Panc1 (cell line): ENCODE data around the gene GREB1L. TPM values are rescaled to one million over a fixed set of nuclear protein-coding genes. Genes with fewer than 3 reads are reported as not detected.

ENCODE experiments used
- ATAC-seq: fragments of 200-7000 bp; cut with Tn5 transposase; 2 replicates; pipeline ENCODE4 v1.9.1; 2020; ENCODE audit warnings: mild to moderate bottlenecking, moderate library complexity
- BruUV-seq: library from RNA; stranded (reverse); fragments of 400-500 nt; replicated peaks from 2 replicates; lab custom pipeline; 2021; lab: Mats Ljungman, UMichigan
- CTCF ChIA-PET: fragments of 300-600 bp; sonication (Branson Sonifier 250); formaldehyde crosslinking; loops from one replicate; lab custom pipeline; 2022; ENCODE audit warnings: antibody characterized with exemption; lab: Charles Lee
- POLR2A ChIA-PET: fragments of 300-600 bp; sonication (Branson Sonifier 250); formaldehyde crosslinking; loops from one replicate; lab custom pipeline; 2022; ENCODE audit warnings: antibody characterized with exemption; lab: Charles Lee
- DNase-seq: peaks from one replicate; pipeline ENCODE4 v3.0.0-alpha.2; 2010; ENCODE audit warnings: low read depth, low spot score
- H3K27ac ChIP-seq: 2 replicates; pipeline ENCODE4 v1.5.1; 2011; ENCODE audit warnings: mild to moderate bottlenecking, low read length, inconsistent platforms
- H3K27me3 ChIP-seq: fragments of 200-500 bp; sonication (Bioruptor generic); 2 replicates; pipeline ENCODE4 v1.6.0; 2014; ENCODE audit warnings: low read length, inconsistent platforms; ENCODE audit not compliant: control insufficient read depth, insufficient read depth
- H3K36me3 ChIP-seq: fragments of 200-500 bp; sonication (Bioruptor generic); 2 replicates; pipeline ENCODE4 v1.5.1; 2014; ENCODE audit warnings: inconsistent platforms, mild to moderate bottlenecking, low read length, moderate library complexity; ENCODE audit not compliant: control insufficient read depth, insufficient read depth
- H3K4me1 ChIP-seq: 2 replicates; pipeline ENCODE4 v1.5.1; 2011; ENCODE audit warnings: inconsistent platforms, mild to moderate bottlenecking, low read length, moderate library complexity; ENCODE audit not compliant: control insufficient read depth, insufficient read depth
- H3K4me3 ChIP-seq, 2 experiments: 2 replicates each; pipeline ENCODE4 v1.5.1; 2011 to 2012; ENCODE audit warnings: low read depth in 2 of 2, low read length in 2 of 2, mild to moderate bottlenecking in 2 of 2, inconsistent platforms in 1 of 2, moderate library complexity in 1 of 2
- H3K9me3 ChIP-seq: fragments of 200-500 bp; sonication (Bioruptor generic); 2 replicates; pipeline ENCODE4 v1.5.1; 2014; ENCODE audit warnings: low read depth, mild to moderate bottlenecking, inconsistent platforms, low read length, moderate library complexity; ENCODE audit not compliant: control insufficient read depth, insufficient read depth
- CTCF ChIP-seq: fragments of 450-650 bp; IDR thresholded peaks from 2 replicates; pipeline ENCODE4 v1.5.1; 2017; ENCODE audit warnings: mild to moderate bottlenecking
- POLR2AphosphoS5 ChIP-seq: IDR thresholded peaks from 2 replicates; pipeline ENCODE4 v1.6.1; 2012; ENCODE audit warnings: mild to moderate bottlenecking, low read depth, low read length, moderate library complexity
- REST ChIP-seq, 2 experiments: IDR thresholded peaks; 2 replicates each; pipeline ENCODE4 v1.6.1; 2011 to 2012; ENCODE audit warnings: low read depth in 2 of 2, control low read depth in 1 of 2, low read length in 1 of 2, mild to moderate bottlenecking in 1 of 2, moderate library complexity in 1 of 2; ENCODE audit not compliant: insufficient read depth in 1 of 2
- SIN3A ChIP-seq: IDR thresholded peaks from 2 replicates; pipeline ENCODE4 v1.6.1; 2012; ENCODE audit warnings: low read depth, mild to moderate bottlenecking, low read length, moderate library complexity, borderline replicate concordance; ENCODE audit not compliant: insufficient read depth
- TCF7L2 ChIP-seq: IDR thresholded peaks from 2 replicates; pipeline ENCODE4 v1.6.1; 2011; ENCODE audit warnings: mild to moderate bottlenecking, low read depth, low read length, inconsistent platforms
- in situ Hi-C: cut with HindIII; loops from 2 replicates; pipeline ENCODE4 v1.10.0; 2016; ENCODE audit warnings: low sequenced_read_pairs, low pct_unique_long_range_greater_than_20kb
- intact Hi-C: fragments of 100-400 bp; cut with micrococcal nuclease; formaldehyde crosslinking; loops from one replicate; pipeline ENCODE4 v1.10.0; 2022; ENCODE audit not compliant: unreplicated experiment
- total RNA-seq: library from RNA; stranded (reverse); gene quantifications from one replicate; pipeline ENCODE4 v1.2.1, GENCODE V29; 2021; ENCODE audit not compliant: unreplicated experiment

Gene GREB1L
- total RNA-seq, 1 experiment from 2014 or later, result 11.0 TPM

- CTCF ChIA-PET, result no interaction called here
- Histone ChIP-seq H3K27me3 (no peaks in the 10 kb centered on the region), H3K4me3 (no peak overlapping the region), H3K4me1 (no peaks in the 10 kb centered on the region), H3K9me3 (no peaks in the 10 kb centered on the region), H3K36me3 (no peaks in the 10 kb centered on the region), H3K27ac (no peak overlapping the region)
- POLR2A ChIA-PET, result no interaction called here
- in situ Hi-C loops (no loop called here), intact Hi-C loops (no loop called here)
- ATAC-seq (no peak), DNase-seq (no peak)
- BruUV-seq, result no TSS peak
- TF ChIP-seq TCF7L2 (no peak), REST (IDR thresholded peaks at IDR 0.05; ENCODE audit: insufficient read depth in 1 of 2, low read depth in 2 of 2, low read length in 1 of 2) (no peak), SIN3A (no peak), CTCF (no peak), POLR2AphosphoS5 (no peak)
Measured at GRCh38 chr18:21490748-21491147, 248.7 kb downstream of the GREB1L start.

GRCh38 chr18:21496277-21496835, 254.3 kb downstream of the GREB1L start:
- no peaks in the 10 kb centered on the region for H3K4me1 ChIP-seq
- CTCF ChIA-PET, result no interaction called here

More at GRCh38 chr18:21496277-21496835, 254.3 kb downstream of the GREB1L start:
- BruUV-seq, result no TSS peak
- Histone ChIP-seq H3K27me3 (no peaks in the 10 kb centered on the region), H3K27ac (no peak overlapping the region), H3K9me3 (no peaks in the 10 kb centered on the region), H3K4me3 (no peak overlapping the region), H3K36me3 (no peaks in the 10 kb centered on the region)
- TF ChIP-seq POLR2AphosphoS5 (no peak), TCF7L2 (no peak), REST (IDR thresholded peaks at IDR 0.05; ENCODE audit: insufficient read depth in 1 of 2, low read depth in 2 of 2, low read length in 1 of 2) (no peak)
- ATAC-seq (no peak), DNase-seq (no peak)
- in situ Hi-C loops (no loop called here), intact Hi-C loops (no loop called here)
- POLR2A ChIA-PET, result no interaction called here
